Lower leg skin (tissue), 3 donors: ENCODE data around the gene SEC24D.

Experiments
- CTCF ChIP-seq, 3 donors: fragments of 450-650 bp; IDR thresholded peaks; one replicate each; pipeline ENCODE4 v1.5.1; 2016; ENCODE audit warnings: antibody characterized with exemption in 3 of 3, mild to moderate bottlenecking in 3 of 3, moderate library complexity in 2 of 3
- POLR2A ChIP-seq, 2 donors: fragments of 450-650 bp; IDR thresholded peaks; one replicate each; pipeline ENCODE4 v1.6.1; 2016 to 2017; ENCODE audit warnings: antibody characterized with exemption in 2 of 2, mild to moderate bottlenecking in 1 of 2, moderate library complexity in 1 of 2

- no peak for TF ChIP-seq CTCF (IDR thresholded peaks at IDR 0.05)
- TF ChIP-seq POLR2A (IDR thresholded peaks at IDR 0.05) = no peak
Observed at GRCh38 chr4:118736900-118737299, 99.0 kb downstream of the SEC24D start.
